Measurements from ENCODE around the gene MST1R.

GRCh38 chr3:49865198-49865784 is 38.4 kb downstream of the MST1R start:
- TF ChIP-seq SUZ12 (IDR thresholded peaks at IDR 0.05; ENCODE audit: extremely low read depth, insufficient read depth, insufficient read length), result no peak
- no peak for TF ChIP-seq YY1 (IDR thresholded peaks at IDR 0.05; ENCODE audit: insufficient read depth, insufficient read length)
- TF ChIP-seq ZNF274 (IDR thresholded peaks at IDR 0.05; ENCODE audit: low read depth, low read length), result no peak
